T47D (cell line): ENCODE results near the gene TUBG2.

ENCODE experiments used
- DNase-seq, 2 experiments: peaks; one replicate each; pipeline versions ENCODE4 v3.0.0 to v3.0.0-alpha.2; 2011 to 2012; ENCODE audit warnings: low read depth in 1 of 2, low spot score in 1 of 2
- JUND ChIP-seq: IDR thresholded peaks from 2 replicates; pipeline ENCODE4 v1.6.1; 2012; ENCODE audit warnings: low read depth
- in situ Hi-C: cut with HindIII; loops from 2 replicates; pipeline ENCODE4 v1.10.0; 2016; ENCODE audit warnings: low sequenced_read_pairs, low pct_unique_long_range_greater_than_20kb

TUBG2 gene

DNA sequence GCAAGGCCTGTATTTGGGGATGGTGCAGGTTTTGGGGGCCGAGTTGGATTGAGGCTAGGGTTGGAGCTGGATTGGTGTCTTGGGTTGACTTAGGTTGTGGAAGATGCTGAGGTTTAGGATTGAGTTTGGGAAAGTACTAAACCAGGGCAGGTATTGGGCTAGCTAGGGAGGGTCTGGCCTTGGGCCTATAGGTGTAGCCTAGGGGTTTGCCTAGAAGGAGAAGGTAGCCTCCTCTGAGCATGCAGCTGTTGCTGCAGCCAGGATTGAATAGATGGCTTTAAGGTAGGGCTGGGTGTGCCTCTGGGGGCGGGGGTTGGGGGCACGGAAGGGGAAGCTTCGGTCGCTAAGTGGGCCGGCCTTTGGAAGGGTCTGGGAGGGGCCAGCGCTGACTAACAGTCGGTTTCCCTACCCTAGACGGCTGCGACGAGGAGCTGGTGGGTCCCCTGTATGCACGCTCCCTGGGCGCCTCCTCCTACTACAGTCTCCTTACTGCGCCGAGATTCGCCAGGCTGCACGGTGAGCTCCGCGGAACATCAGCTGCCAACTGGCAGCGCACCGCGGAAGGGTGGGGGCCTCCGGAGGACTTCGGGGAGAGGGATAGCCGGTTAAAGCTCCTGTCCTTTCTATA, 24.4 kb downstream of the TUBG2 start:
- in situ Hi-C loops = no loop called here
- no peak for DNase-seq
- TF ChIP-seq JUND = no peak

DNA sequence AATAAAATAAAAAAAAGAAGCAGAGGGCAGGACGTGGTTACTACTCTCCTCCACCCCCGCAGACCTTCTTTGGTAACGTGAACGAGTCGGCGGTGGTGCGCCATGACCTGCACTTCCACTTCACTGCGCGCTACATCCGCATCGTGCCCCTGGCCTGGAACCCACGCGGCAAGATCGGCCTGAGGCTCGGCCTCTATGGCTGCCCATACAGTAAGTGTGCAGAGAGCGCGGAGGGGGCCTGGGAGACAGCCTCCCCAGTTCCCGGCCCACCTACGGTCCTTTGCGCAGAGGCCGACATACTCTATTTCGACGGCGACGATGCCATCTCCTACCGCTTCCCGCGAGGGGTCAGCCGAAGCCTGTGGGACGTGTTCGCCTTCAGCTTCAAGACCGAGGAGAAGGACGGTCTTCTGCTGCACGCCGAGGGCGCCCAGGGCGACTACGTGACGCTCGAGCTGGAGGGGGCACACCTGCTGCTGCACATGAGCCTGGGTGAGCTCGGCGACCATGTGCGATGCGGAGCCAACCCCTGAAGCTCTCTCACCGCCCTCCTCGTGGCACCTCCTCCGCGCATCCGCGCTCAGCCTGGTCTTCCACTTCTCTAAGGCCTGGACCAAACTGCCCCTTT, 26.0 kb downstream of the TUBG2 start:
- in situ Hi-C loops = no loop called here
- no peak for DNase-seq
- TF ChIP-seq JUND = no peak

DNA sequence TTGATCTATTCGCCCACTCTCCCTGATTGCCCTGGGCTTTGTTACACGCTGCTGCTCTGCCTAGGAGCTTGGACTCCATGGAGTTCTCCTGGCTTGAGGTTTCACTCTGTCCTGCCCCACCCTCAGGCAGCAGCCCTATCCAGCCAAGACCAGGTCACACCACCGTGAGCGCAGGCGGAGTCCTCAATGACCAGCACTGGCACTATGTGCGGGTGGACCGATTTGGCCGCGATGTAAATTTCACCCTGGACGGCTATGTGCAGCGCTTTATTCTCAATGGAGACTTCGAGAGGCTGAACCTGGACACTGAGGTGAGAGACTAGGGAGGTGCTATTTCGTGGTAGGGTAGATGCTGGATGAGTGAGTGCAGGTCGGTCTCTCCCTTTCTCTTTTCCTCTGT, 26.7 kb downstream of the TUBG2 start:
- no peak for TF ChIP-seq JUND
- no peak for DNase-seq
- in situ Hi-C loops = no loop called here

DNA sequence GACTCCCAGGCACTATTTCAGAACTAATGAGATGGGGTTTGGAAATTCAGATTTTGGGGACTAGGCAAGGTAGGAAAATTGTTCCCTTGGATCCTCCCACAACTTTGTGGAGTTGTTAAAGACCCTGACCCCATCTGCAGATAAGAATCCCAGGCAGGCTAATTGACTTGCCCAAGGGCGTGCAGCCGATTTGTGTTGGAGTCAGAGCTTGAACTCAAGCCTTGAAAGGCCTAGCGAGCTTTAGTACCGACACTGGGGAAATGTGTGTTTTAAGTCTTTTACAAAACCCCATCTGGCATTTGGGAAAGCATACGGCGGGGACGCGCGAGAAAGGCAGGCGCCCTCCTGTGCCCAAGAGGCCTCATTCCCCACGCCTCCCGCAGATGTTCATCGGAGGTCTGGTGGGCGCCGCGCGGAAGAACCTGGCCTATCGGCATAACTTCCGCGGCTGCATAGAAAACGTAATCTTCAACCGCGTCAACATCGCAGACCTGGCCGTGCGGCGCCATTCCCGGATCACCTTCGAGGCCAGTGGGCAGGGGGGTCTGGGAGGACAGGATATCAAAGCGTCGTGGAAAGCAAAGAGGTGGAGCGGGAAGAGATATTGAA, 27.5 kb downstream of the TUBG2 start:
- no peak for TF ChIP-seq JUND
- in situ Hi-C loops = no loop called here
- DNase-seq = no peak

DNA sequence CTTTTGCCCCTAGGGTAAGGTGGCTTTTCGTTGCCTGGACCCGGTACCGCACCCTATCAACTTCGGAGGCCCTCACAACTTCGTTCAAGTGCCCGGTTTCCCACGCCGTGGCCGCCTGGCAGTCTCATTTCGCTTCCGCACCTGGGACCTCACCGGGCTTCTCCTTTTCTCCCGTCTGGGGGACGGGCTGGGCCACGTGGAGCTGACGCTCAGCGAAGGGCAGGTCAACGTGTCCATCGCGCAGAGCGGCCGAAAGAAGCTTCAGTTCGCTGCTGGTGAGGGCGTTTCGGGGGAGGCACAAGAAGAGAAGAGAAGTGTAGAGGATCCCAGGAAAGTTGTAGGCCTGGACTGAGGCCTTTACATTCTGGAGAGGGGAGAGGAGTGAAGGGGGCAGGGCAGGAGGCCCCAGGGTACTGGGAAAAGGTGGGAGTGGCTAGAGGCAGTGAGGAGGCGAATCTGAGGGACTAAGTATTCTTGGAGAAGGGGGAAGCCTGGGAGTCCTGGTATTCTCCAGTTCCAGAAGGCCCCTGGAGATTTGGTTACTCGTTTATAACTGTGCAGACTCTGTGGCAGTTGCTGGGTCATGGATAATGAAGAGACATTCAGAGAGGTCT, 28.7 kb downstream of the TUBG2 start:
- no peak for TF ChIP-seq JUND
- no peak for DNase-seq
- in situ Hi-C loops = no loop called here

DNA sequence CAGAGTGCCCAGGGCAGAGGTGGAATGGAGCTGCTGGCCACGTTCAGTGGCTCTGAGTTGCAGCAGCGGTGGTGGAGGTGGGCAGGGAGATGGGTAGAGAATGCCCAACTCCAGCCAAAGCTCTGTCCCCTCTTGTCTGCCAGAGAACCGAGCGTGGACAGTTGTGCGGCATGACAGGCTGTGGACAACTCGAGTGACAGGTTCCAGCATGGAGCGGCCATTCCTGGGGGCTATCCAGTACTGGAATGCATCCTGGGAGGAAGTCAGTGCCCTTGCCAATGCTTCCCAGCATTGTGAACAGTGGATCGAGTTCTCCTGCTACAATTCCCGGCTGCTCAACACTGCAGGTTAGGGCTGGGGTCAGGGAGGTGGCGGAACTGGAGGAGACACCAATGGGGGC, 31.5 kb downstream of the TUBG2 start:
- no peak for DNase-seq
- no peak for TF ChIP-seq JUND
- in situ Hi-C loops = no loop called here

DNA sequence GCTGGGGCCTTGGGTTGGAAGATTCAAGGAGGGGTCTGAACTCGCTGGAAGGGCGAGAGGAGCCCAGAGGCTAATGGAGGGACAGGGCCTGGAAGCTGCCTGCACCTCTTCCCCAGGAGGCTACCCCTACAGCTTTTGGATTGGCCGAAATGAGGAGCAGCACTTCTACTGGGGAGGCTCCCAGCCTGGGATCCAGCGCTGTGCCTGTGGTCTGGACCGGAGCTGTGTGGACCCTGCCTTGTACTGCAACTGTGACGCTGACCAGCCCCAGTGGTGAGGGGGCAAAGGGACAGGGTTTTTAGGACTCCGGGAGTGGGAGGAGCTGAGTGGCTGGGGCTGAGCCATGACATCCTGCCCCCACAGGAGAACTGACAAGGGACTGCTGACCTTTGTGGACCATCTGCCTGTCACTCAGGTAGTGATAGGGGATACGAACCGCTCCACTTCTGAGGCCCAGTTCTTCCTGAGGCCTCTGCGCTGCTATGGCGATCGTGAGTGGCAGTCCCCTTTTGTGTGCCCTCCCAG, 32.0 kb downstream of the TUBG2 start:
- in situ Hi-C loops = no loop called here
- no peak for DNase-seq
- TF ChIP-seq JUND = no peak

DNA sequence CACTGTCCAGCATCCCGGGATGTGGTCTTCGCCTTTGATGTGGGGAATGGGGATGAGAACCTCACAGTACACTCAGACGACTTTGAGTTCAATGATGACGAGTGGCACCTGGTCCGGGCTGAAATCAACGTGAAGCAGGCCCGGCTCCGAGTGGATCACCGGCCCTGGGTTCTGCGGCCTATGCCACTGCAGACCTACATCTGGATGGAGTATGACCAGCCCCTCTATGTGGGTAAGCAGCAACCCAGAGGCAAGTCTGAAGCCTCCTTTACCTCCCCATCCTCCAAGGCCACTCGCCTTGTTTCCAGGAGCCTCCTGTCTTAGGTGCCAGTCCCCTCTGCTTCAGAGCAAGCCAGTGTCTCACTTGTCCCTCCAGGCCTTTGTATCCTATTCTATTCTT, 33.4 kb downstream of the TUBG2 start:
- in situ Hi-C loops = no loop called here
- TF ChIP-seq JUND = no peak
- no peak for DNase-seq

DNA sequence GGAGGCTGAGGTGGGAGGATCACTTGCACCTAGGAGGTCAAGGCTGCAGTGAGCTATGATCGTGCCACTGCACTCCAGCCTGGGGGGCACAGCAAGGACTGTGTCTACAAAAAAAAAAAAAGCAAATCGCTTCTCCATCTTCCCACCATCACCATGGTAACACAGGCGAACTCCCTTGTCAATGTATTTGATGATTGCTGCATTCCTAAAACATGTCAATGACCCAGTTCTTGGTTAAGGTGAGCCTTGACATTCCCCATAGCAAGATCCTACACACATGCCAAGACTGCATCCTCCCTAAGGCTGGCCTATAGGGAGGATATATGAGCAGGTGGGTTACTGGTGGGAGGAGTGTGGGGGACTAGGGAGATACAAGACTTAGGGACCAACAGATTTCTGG, 35.4 kb downstream of the TUBG2 start:
- no peak for TF ChIP-seq JUND
- in situ Hi-C loops = no loop called here
- no peak for DNase-seq

DNA sequence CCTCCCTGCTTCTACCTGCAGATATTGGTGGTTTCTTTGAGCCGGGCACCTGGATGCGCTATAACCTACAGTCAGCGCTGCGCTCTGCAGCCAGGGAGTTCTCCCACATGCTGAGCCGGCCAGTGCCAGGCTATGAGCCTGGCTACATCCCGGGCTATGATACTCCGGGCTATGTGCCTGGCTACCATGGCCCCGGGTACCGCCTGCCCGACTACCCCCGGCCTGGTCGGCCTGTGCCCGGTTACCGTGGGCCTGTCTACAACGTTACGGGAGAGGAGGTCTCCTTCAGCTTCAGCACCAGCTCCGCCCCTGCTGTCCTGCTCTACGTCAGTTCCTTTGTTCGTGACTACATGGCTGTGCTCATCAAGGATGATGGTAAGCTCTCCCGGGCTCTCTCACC, 36.4 kb downstream of the TUBG2 start:
- in situ Hi-C loops = no loop called here
- DNase-seq = no peak
- no peak for TF ChIP-seq JUND

DNA sequence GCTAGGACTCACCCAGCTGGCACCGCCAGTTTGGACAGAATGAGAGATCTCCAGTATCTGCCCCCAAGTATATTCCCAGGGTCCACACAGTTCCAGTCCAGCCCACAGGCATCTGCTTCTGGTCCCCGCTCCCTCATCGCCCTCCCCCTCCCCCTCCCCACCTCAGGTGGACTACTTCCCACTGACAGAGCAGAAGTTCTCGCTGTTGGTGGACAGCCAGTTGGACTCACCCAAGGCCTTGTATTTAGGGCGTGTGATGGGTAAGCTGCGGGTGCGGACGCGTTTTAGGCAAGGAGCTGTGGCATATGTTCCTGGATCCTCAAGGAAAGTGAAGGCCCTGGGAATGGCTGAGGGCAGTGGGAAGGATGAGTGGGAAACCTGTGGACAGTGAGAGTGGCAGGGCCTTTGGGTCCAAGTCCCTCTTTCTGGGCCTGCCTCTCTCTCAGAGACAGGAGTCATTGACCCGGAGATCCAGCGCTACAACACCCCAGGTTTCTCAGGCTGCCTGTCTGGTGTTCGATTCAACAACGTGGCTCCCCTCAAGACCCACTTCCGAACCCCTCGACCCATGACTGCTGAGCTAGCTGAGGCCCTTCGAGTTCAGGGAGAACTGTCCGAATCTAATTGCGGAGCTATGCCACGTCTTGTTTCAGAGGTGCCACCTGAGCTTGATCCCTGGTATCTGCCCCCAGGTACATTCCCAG, 38.2 kb downstream of the TUBG2 start:
- DNase-seq = no peak
- in situ Hi-C loops = no loop called here
- no peak for TF ChIP-seq JUND

DNA sequence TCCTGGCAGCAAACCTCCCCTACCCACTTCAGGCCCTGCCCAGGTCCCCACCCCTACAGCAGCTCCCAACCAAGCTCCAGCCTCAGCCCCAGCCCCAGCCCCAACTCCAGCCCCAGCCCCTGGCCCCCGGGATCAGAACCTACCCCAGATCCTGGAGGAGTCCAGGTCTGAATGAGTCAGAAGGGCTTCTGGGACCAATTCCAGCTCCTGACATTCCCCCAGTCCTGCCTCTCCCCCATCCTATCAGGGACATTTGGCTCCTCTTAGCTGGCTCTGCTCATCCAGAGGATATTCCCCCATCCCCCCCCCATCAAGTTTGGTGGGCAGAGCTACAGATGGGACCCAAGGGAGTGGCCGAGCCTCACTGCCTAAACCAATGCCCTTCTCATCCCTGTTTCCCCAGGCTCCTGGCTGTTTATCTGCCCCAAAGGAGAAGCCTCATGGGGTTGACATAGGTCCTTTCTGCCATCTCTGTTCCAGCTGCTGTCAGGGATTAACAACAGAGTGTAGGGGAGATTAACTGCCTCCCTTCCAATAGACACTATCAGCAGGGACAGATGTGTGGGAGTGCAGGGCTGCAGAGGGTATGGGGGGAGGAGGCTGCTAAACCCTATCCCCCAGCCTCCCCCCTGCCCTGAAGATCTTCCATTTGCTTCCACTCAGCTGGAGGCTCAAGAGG, 39.8 kb downstream of the TUBG2 start:
- in situ Hi-C loops = no loop called here
- no peak for TF ChIP-seq JUND
- DNase-seq = no peak
